Activated naive CD4-positive, alpha-beta T cell treated with anti-CD3 and anti-CD28 coated beads, Interleukin-2, amount 50 U/mL, for 72 hours (primary cell): ENCODE measurements around the gene NRCAM. TPM values are rescaled to one million over a fixed set of nuclear protein-coding genes. Genes with fewer than 3 reads are reported as not detected.
"Not testable (repeated sequence)": the region's sequence is repeated elsewhere in the genome, so short reads cannot be mapped to it uniquely, and the experiment has no call there.

Experiments used
- ATAC-seq, 2 donors: fragments of 150-1000 bp; cut with Tn5 transposase; 2 replicates each; pipeline ENCODE4 v1.10.0; 2021; ENCODE audit warnings: mild to moderate bottlenecking in 2 of 2, moderate library complexity in 2 of 2
- DNase-seq, 2 donors: peaks; one replicate each; pipeline ENCODE4 v3.0.0; 2021 to 2022; ENCODE audit warnings: low spot score in 2 of 2
- H3K27ac Mint-ChIP-seq, 2 donors: one replicate each; pipeline ENCODE4 v1.8.0; 2022; ENCODE audit warnings: mild to moderate bottlenecking in 2 of 2, mixed read lengths in 2 of 2
- H3K36me3 Mint-ChIP-seq, 2 donors: one replicate each; pipeline ENCODE4 v1.8.0; 2022; ENCODE audit warnings: mixed read lengths in 2 of 2
- H3K9me3 Mint-ChIP-seq, 2 donors: one replicate each; pipeline ENCODE4 v1.8.0; 2022; ENCODE audit warnings: mixed read lengths in 2 of 2
- total RNA-seq, 2 donors: library from RNA; stranded (reverse); gene quantifications; one replicate each; pipeline ENCODE4 v1.2.3, GENCODE V29; 2022

NRCAM gene
- under 1 TPM; 0.09 to 0.80 TPM for total RNA-seq

GRCh38 chr7:108455998-108456677 is at the start of gene NRCAM:
Gene NRCAM (minus strand): TSS chr7:108456436. CDS start chr7:108240064, 216,372 bp downstream.
- H3K27ac Mint-ChIP-seq: no peak within 1 kb of the TSS
- peak in 1 of 2 donors; percentile 47 for DNase-seq
- peak; percentile 54 to 66 for ATAC-seq
- peaks cover 0 to 17% of the 10 kb centered on the region in 2 donors for H3K36me3 Mint-ChIP-seq
- H3K9me3 Mint-ChIP-seq: no peaks in the 10 kb centered on the region

- H3K9me3 Mint-ChIP-seq, DNase-seq, H3K27ac Mint-ChIP-seq, H3K36me3 Mint-ChIP-seq: not testable (repeated sequence)
- peak in 1 of 2 donors; percentile 78 for ATAC-seq
These were observed 48.3 kb upstream of the NRCAM start for GRCh38 chr7:108504576-108504975.

DNA sequence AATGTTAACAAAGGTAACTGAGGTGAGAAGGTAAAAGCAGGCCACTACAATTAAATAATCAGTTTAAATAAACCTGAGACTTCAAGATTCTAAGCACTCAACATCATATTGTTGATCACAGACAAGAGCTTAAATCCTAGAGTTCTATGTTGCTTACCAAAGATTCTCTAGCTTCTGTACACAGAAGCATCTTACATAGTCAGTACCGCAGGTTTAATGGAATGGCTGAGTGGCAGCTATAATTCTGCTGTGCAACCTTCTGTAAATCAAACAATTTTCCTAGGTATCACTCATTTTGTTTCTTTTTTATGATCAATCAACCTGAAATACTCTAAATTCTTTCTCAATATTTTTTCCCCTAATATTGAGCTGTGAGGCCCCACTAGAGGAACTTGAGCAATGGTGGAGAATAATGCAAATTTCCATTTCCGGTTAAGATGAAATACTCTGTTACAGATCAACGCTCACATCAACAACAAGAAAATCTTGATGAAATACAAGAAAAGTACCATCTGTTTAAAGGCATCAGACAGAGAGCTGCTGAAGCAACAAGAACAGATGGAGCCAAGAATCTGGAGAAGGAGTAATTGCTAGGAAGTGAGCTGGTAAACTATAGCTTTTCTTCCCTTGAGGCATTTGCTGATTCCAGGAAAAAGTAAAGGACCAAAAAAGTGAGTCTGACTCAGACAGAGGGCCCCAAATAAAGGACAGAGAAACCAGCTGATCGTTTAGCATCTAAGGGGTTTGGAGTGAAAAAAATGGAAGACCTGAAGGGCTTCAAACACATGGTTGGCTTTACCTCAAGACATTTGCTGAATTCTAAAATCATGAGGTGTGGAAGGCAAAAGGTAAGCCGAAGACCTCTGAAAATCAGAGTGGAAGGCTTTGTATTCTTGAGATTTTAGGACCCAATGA is 47.1 kb upstream of the NRCAM start:
- Mint-ChIP-seq H3K27ac (peak overlapping the region in 1 of 2 donors; percentile 73), H3K36me3 (no peaks in the 10 kb centered on the region)

DNA sequence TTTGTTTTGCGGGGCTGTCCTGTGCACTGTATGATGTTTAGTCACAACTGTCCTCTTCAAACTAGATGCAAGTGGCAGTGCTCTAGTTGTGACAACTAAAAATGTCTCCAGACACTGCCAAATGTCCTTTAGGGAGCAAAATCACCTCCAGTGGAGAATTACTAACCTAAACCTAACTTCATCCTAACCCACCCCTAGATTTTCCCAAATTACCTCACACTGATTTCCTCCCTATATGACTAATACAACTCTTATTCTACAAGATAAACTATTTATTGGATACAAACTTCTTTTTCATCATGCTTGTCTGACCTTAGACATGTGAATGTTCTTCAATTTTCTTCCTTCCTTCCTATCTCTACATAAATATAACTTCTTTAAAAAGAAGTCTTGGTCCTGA is 43.3 kb upstream of the NRCAM start:
- DNase-seq (no peak), ATAC-seq (no peak)
- Mint-ChIP-seq H3K36me3 (peaks cover 0 to 6% of the 10 kb centered on the region in 2 donors), H3K9me3 (no peaks in the 10 kb centered on the region), H3K27ac (peak overlapping the region in 1 of 2 donors; percentile 20)

More for the DNA sequence above, 47.1 kb upstream of the NRCAM start:
- DNase-seq (no peak), ATAC-seq (no peak)
- H3K9me3 Mint-ChIP-seq: no peaks in the 10 kb centered on the region

DNA sequence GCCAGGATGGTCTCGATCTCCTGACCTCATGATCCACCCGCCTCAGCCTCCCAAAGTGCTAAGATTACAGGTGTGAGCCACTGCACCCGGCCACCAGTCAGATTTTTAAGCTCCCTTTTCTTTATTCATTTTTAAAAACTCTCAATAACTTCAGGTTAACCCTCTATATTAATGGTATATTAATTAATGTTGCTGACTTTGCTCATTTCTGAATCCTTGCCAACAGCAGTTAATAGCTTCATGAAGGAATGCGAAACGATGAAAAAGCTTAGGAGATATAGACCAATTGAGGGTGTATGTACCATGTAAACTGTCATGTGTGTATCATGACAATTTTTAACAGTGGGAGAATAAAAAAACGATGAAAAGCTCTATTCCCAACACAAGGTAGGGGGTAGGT is 42.2 kb upstream of the NRCAM start:
- DNase-seq (no peak), ATAC-seq (no peak)
- peaks cover 0 to 6% of the 10 kb centered on the region in 2 donors for H3K36me3 Mint-ChIP-seq
- no peak overlapping the region for H3K27ac Mint-ChIP-seq
- no peaks in the 10 kb centered on the region for H3K9me3 Mint-ChIP-seq

- peaks cover 0 to 6% of the 10 kb centered on the region in 2 donors for H3K36me3 Mint-ChIP-seq
- no peaks in the 10 kb centered on the region for H3K9me3 Mint-ChIP-seq
These were observed 41.0 kb upstream of the NRCAM start for GRCh38 chr7:108497082-108497725.

GRCh38 chr7:108492742-108493141 is 36.5 kb upstream of the NRCAM start:
- no peak for ATAC-seq
- no peaks in the 10 kb centered on the region for H3K9me3 Mint-ChIP-seq
- no peak overlapping the region for H3K27ac Mint-ChIP-seq
- peaks cover 0 to 6% of the 10 kb centered on the region in 2 donors for H3K36me3 Mint-ChIP-seq
- no peak for DNase-seq

More at GRCh38 chr7:108497082-108497725, 41.0 kb upstream of the NRCAM start:
- no peak overlapping the region for H3K27ac Mint-ChIP-seq
- DNase-seq (peak in 1 of 2 donors; percentile 44), ATAC-seq (peak in 1 of 2 donors; percentile 32)

GRCh38 chr7:108488768-108489538 is 32.7 kb upstream of the NRCAM start:
- H3K36me3 Mint-ChIP-seq: no peaks in the 10 kb centered on the region
- ATAC-seq (no peak), DNase-seq (no peak)
- no peak overlapping the region for H3K27ac Mint-ChIP-seq
- H3K9me3 Mint-ChIP-seq: no peaks in the 10 kb centered on the region

DNA sequence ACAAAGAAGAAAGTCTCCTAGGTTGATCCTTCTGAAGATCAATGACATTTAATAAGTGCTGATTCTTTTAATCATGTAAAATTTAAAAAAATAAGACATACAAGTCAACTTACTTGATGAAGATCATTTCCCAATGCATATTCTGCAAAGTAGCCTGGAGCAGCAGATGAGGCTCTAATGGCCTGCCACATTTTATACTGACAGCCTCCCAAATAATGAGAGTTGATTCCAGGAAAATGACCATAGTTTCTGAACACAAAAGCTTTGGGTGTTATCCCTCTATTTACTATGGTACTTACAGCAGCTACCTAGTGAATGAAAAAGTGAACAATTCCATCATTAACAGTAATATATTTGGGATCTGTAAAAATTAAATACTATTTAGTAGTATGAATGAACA is 31.4 kb upstream of the NRCAM start:
- no peak for ATAC-seq
- DNase-seq: no peak
- Mint-ChIP-seq H3K27ac (no peak overlapping the region), H3K36me3 (no peaks in the 10 kb centered on the region), H3K9me3 (no peaks in the 10 kb centered on the region)

DNA sequence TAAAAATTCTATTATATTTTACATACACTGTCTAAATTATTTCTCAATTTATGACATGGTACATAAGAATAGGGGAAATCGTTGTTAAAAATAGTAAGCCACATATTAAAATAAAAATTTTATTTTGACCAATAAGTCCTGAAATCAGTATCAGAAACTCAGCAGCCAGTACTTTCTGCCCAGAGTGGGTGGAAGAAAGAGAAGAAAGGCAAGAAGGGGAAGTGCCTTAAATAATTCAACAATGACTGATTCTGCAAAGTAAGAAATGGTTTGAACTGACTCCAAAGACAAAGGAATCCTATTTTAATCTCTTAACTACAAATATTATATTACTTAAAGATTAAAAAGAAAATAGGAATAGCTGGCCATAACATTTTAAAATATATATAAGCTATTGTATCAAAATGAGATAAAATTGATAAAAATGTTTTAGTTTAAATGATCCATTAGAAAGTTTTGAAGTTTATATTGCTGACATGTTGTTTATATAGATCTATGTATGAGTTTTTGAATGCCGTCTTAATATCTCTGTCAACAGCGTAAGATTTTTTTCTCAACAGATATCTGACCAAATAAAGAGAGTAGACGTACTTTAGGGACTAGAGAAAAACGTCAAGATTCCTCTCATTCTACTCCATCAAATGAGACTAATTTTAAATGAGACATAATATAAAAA is 30.2 kb upstream of the NRCAM start:
- DNase-seq: no peak
- H3K36me3 Mint-ChIP-seq: no peaks in the 10 kb centered on the region
- H3K27ac Mint-ChIP-seq: no peak overlapping the region
- H3K9me3 Mint-ChIP-seq: no peaks in the 10 kb centered on the region
- no peak for ATAC-seq

DNA sequence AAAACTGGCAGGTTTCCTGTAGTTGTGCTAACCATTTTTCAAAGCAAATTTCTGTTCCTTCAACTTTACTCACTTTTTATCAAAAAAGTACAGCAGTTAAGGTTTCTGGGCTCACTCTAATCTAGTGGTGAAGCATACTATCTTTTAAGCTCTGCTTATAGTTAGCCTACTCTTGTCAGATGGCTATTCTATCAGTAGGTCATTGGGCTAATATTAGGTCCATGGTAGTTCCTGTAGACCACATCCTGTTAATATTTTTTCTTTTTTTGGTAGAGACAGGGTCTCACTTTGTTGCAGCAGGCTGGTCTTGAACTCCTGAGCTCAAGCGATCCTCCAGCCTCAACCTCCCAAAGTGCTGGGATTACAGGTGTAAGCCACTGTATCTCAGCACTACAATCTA is 27.9 kb upstream of the NRCAM start:
- Mint-ChIP-seq H3K36me3 (peaks cover 0 to under 1% of the 10 kb centered on the region in 2 donors), H3K27ac (no peak overlapping the region), H3K9me3 (no peaks in the 10 kb centered on the region)
- no peak for ATAC-seq
- DNase-seq: no peak

- Mint-ChIP-seq H3K36me3 (peaks cover 0 to 6% of the 10 kb centered on the region in 2 donors), H3K9me3 (no peaks in the 10 kb centered on the region), H3K27ac (no peak overlapping the region)
- no peak for DNase-seq
- ATAC-seq: no peak
These were observed 24.1 kb upstream of the NRCAM start for GRCh38 chr7:108480311-108480710.

GRCh38 chr7:108479751-108480150 is 23.5 kb upstream of the NRCAM start:
- H3K27ac Mint-ChIP-seq: no peak overlapping the region
- peaks cover 0 to 6% of the 10 kb centered on the region in 2 donors for H3K36me3 Mint-ChIP-seq
- ATAC-seq: no peak
- no peaks in the 10 kb centered on the region for H3K9me3 Mint-ChIP-seq
- no peak for DNase-seq

GRCh38 chr7:108479118-108479517 is 22.9 kb upstream of the NRCAM start:
- Mint-ChIP-seq H3K27ac (no peak overlapping the region), H3K9me3 (no peaks in the 10 kb centered on the region), H3K36me3 (peaks cover 0 to 6% of the 10 kb centered on the region in 2 donors)
- ATAC-seq: no peak
- DNase-seq: no peak

GRCh38 chr7:108468246-108468645 is 12.0 kb upstream of the NRCAM start:
- Mint-ChIP-seq H3K9me3 (no peaks in the 10 kb centered on the region), H3K27ac (no peak overlapping the region), H3K36me3 (no peaks in the 10 kb centered on the region)
- ATAC-seq (no peak), DNase-seq (no peak)

GRCh38 chr7:108467391-108467790 is 11.2 kb upstream of the NRCAM start:
- DNase-seq (no peak), ATAC-seq (no peak)
- H3K36me3 Mint-ChIP-seq: no peaks in the 10 kb centered on the region
- H3K9me3 Mint-ChIP-seq: no peaks in the 10 kb centered on the region
- H3K27ac Mint-ChIP-seq: no peak overlapping the region
